GM10248 (cell line): Measurements from ENCODE around the gene ZSCAN25.
"Not testable (repeated sequence)": the region's sequence is repeated elsewhere in the genome, so short reads cannot be mapped to it uniquely, and the experiment has no call there.

Experiments
- CTCF ChIA-PET: fragments of 300-600 bp; sonication (Branson Sonifier 250); formaldehyde crosslinking; extraction: SDS; loops from one replicate; lab custom pipeline; 2021; ENCODE audit warnings: antibody characterized with exemption; lab: Yijun Ruan, JAX
- POLR2A ChIA-PET: fragments of 350-650 bp; sonication (Branson Sonifier 250); formaldehyde crosslinking; extraction: SDS; loops from one replicate; lab custom pipeline; 2020; ENCODE audit warnings: antibody characterized with exemption; lab: Yijun Ruan, JAX
- DNase-seq: peaks from one replicate; pipeline ENCODE4 v3.0.0; 2012; ENCODE audit errors: extremely low spot score
- TF ChIP-seq, protein P1 (sequence below): IDR thresholded peaks from 2 replicates; pipeline ENCODE4 v1.5.1; 2012; ENCODE audit warnings: mild to moderate bottlenecking, low read depth; ENCODE audit errors: extremely low read depth, missing control alignments, control extremely low read depth

ZSCAN25 gene

DNA sequence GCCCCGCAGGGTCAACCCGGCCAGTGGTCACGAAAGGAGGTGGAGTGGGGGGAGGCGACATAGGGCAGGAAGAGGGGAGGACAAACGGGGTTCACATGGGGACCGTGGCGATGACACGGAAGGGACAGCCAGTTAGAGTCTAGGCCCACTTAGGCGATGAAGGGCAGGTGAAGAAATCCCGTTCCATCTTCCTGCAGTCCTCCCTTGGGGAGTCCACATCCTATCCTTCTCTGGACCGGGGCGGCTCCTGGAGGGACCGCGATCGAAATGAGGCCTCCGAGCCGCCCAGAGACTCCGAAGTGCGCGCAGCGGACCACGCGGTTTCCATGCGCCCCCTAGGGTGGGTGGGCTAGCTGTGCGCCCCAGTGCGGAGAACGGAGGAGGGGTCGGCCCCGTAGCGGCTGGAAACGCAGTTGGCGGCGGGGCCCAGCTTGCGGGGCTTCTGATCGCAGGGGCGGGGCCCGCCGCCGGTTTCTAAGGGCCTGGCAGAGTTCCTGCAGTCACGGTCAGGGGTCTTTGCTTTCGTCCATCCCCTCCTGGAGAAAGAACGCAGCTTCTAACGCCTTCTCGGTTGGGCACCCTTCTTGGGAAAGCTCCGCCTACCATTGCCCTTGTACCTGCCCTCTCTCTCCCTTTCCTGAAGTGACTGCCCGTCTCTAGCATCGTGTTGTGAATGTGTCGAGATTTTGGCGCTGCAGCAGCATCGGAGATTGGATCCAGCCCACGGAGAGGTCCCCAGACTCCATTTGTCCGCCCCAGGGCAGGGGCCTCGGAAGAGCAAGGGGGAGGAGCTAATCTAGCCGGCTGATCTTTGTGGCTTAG is 36.6 kb upstream of the ZSCAN25 start:
- TF ChIP-seq, protein P1, sequence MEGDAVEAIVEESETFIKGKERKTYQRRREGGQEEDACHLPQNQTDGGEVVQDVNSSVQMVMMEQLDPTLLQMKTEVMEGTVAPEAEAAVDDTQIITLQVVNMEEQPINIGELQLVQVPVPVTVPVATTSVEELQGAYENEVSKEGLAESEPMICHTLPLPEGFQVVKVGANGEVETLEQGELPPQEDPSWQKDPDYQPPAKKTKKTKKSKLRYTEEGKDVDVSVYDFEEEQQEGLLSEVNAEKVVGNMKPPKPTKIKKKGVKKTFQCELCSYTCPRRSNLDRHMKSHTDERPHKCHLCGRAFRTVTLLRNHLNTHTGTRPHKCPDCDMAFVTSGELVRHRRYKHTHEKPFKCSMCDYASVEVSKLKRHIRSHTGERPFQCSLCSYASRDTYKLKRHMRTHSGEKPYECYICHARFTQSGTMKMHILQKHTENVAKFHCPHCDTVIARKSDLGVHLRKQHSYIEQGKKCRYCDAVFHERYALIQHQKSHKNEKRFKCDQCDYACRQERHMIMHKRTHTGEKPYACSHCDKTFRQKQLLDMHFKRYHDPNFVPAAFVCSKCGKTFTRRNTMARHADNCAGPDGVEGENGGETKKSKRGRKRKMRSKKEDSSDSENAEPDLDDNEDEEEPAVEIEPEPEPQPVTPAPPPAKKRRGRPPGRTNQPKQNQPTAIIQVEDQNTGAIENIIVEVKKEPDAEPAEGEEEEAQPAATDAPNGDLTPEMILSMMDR = peak; percentile 51
- DNase-seq = no peak
- POLR2A ChIA-PET = no interaction called here
- CTCF ChIA-PET = interaction anchor here (1.1 to 1.2 kb wide), 2 partner anchors 10 to 28 kb away, joined by 3 read pairs; partner anchors contain the start of gene FAM200A

DNA sequence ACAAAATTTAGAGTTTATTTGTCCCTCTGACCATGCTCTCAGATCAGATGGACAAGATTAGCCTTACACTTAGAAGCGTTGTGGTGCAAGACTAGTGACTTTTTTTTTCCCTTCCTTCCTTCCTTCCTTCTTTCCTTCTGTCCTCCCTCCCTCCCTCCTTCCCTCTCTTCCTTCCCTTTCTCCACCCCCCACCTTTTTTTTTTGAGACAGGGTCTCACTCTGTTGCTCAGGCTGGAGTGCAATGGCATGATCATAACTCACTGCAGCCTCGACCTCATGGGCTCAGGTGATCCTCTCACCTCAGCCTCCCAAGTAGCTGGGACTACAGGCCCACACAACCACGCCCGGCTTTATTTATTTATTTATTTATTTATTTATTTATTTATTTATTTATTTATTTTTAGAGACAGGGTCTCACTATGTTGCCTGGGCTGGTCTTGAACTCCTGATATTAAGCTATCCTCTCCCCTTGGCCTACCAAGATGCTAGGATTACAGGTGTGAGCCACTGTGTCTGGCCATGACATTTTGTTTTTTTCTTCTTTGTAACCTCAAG is 35.9 kb upstream of the ZSCAN25 start:
- DNase-seq, POLR2A ChIA-PET: not testable (repeated sequence)
- CTCF ChIA-PET = interaction anchor here (1.2 kb wide), 1 partner anchor 10 kb away, joined by 3 read pairs; no protein-coding TSS in a partner anchor

DNA sequence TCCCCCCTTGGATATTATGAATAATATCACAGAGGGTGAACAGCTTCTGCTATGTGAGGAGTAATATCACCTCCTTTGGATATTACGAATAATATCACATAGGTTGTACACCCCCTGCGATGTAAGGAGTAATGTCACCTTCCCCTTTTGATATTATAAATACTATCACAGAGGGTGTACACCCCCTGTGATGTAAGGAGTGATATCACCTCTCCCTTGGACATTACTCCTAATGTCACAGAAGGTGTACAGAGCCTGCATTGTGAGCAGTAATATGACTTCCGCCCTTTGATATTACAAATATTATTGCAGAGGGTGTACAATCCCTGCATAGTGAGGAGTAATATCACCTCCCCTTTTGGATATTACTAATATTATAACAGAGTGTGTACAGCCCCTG is 27.9 kb upstream of the ZSCAN25 start:
- CTCF ChIA-PET = no interaction called here
- DNase-seq = no peak
- POLR2A ChIA-PET = no interaction called here
- TF ChIP-seq, protein P1 = no peak

DNA sequence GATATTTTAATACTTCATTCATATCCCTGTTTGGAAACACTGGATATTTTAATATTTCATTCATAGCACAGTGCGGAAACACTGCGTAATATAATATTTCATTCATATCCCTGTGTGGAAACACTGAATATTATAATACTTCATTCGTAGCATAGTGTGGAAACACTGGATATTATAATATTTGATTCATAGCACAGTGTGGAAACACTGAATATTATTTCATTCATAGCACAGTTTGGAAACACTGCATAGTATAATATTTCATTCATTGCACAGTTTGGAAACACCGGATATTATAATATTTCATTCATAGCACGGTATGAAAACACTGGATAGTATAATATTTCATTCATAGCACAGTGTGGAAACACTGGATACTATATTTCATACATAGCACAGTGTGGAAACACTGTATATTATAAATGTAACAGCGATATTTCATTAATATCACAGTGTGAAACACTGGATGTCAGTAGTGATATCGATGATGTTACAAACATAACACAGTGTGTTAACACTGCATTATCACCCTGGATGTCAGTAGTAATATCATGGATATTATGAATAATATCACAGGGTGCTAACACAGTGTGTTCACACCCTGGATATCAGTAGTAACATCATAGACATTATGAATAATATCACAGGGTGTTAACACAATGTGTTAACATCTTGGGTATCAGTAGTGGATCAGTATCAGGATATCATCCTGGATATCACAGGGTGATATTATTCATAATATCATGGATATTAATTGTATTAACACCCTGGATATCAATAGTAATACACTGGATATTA is 21.6 kb upstream of the ZSCAN25 start:
- TF ChIP-seq, protein P1 = no peak
- ChIA-PET CTCF (no interaction called here), POLR2A (no interaction called here)
- DNase-seq = no peak

DNA sequence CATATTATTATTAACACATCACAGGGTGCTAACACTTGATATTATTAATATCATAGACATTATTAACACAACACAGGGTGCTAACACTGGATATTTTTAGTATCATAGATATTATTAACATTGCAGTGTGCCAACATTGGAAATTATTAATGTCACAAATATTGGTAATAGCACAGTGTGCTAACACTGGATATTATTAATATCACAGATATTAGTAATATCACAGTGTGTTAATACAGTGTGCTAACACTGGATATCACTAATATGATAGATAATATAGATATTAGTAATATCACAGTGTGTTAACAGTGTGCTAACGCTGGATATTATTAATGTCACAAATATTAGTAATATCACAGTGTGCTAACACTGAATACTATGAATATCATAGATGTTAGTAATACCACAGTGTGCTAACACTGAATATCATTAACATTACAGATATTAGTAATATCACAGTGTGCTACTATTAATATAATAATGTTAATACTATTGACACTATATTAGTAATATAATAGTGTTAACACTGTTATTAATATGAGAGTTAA is 20.3 kb upstream of the ZSCAN25 start:
- POLR2A ChIA-PET = no interaction called here
- CTCF ChIA-PET = no interaction called here
- TF ChIP-seq, protein P1 = no peak
- DNase-seq = no peak

DNA sequence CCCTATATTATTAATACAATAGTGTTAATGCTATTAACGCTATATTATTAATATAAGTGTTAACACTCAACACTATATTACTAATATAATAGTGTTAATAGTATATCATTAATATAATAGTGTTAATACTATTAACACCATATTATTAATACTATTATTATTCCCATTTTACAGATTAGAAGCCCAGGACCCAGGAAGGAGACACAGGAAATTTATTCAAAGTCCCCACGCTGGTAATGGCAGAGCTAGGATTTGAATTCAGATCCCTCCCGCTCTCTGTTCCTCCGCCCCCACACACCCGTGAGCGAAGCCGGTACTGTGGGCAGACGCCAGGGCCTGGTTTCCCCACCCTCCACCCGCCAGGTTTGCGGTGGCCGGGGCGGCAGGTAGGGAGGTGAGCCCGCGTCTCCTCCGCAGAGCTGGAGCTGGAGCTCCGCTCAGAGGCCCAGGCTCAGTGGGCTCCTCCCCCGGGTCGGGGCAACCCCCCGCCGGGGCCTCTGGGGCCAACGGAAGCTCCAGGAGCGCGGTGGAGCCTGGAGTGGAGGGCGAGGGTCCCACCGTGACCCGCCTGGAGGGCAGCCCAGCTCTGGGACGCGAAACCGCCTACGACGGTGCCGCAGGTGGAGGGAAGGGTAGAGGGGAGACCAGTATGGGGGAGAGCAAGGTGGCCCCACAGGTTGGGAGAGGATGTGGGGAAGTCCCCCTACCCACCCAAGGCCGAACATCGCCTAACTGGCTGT is 18.8 kb upstream of the ZSCAN25 start, which contains the start of gene TMEM225B:
TSS of gene TMEM225B (plus strand) at position 506 of the 740 bp plus-strand sequence. CDS start 6,122 bp downstream, outside the sequence.
- ChIA-PET POLR2A (no interaction called here), CTCF (no interaction called here)
- TF ChIP-seq, protein P1 = no peak
- DNase-seq = peak; percentile 2
